ENCODE data around the gene CAMKMT.

CAMKMT gene

GRCh38 chr2:44335806-44336538 lies 25.8 kb upstream of the CAMKMT start:
- TF ChIP-seq CTCF (IDR thresholded peaks at IDR 0.05; ENCODE audit: low read length, missing control alignments): no peak
- H3K4me3 ChIP-seq (replicated peaks; ENCODE audit: low read depth, low read length): no peak overlapping the region
- DNase-seq (ENCODE audit: low read depth): peak; percentile 8

- TF ChIP-seq CTCF (IDR thresholded peaks at IDR 0.05; ENCODE audit: low read length, missing control alignments): peak; percentile 35
- peak; percentile 47 for DNase-seq (ENCODE audit: low read depth)
- no peak overlapping the region for H3K4me3 ChIP-seq (replicated peaks; ENCODE audit: low read depth, low read length)
Measured at GRCh38 chr2:44342854-44343253, 18.9 kb upstream of the CAMKMT start.

- no peak for TF ChIP-seq CTCF (IDR thresholded peaks at IDR 0.05; ENCODE audit: low read length, missing control alignments)
- H3K4me3 ChIP-seq (replicated peaks; ENCODE audit: low read depth, low read length): no peak overlapping the region
- DNase-seq (ENCODE audit: low read depth): no peak
Measured at GRCh38 chr2:44347526-44347925, 14.2 kb upstream of the CAMKMT start.

GRCh38 chr2:44348400-44348799 lies 13.3 kb upstream of the CAMKMT start:
- TF ChIP-seq CTCF (IDR thresholded peaks at IDR 0.05; ENCODE audit: low read length, missing control alignments): no peak
- H3K4me3 ChIP-seq (replicated peaks; ENCODE audit: low read depth, low read length): no peak overlapping the region
- DNase-seq (ENCODE audit: low read depth): peak; percentile 60

- H3K4me3 ChIP-seq (replicated peaks; ENCODE audit: low read depth, low read length): no peak overlapping the region
- DNase-seq (ENCODE audit: low read depth): no peak
- TF ChIP-seq CTCF (IDR thresholded peaks at IDR 0.05; ENCODE audit: low read length, missing control alignments): no peak
Measured at GRCh38 chr2:44349506-44349905, 12.2 kb upstream of the CAMKMT start.

GRCh38 chr2:44351088-44351487 lies 10.7 kb upstream of the CAMKMT start:
- TF ChIP-seq CTCF (IDR thresholded peaks at IDR 0.05; ENCODE audit: low read length, missing control alignments): no peak
- H3K4me3 ChIP-seq (replicated peaks; ENCODE audit: low read depth, low read length): no peak overlapping the region
- DNase-seq (ENCODE audit: low read depth): peak; percentile 17

- no peak overlapping the region for H3K4me3 ChIP-seq (replicated peaks; ENCODE audit: low read depth, low read length)
- peak; percentile 68 for DNase-seq (ENCODE audit: low read depth)
Measured at GRCh38 chr2:44351676-44352075, 10.1 kb upstream of the CAMKMT start.

More at GRCh38 chr2:44351676-44352075, 10.1 kb upstream of the CAMKMT start:
- no peak for TF ChIP-seq CTCF (IDR thresholded peaks at IDR 0.05; ENCODE audit: low read length, missing control alignments)
